HepG2 (cell line): ENCODE data around the gene CCDC57. TPM values are rescaled to one million over a fixed set of nuclear protein-coding genes. Genes with fewer than 3 reads are reported as not detected.

Experiments used
- BORCS8-MEF2B ChIP-seq: sonication (generic); formaldehyde crosslinking; IDR thresholded peaks from 2 replicates; pipeline ENCODE4 v1.8.0; 2022; ENCODE audit warnings: mild to moderate bottlenecking, missing genetic modification reagents
- KDM1A ChIP-seq: IDR thresholded peaks from 2 replicates; pipeline ENCODE4 v1.6.1; 2016; ENCODE audit warnings: missing compliant biosample characterization
- TAF1 ChIP-seq: sonication (generic); formaldehyde crosslinking; IDR thresholded peaks from 2 replicates; pipeline ENCODE4 v1.4.0; 2020; ENCODE audit warnings: missing genetic modification reagents
- ZNF382 ChIP-seq: sonication (generic); formaldehyde crosslinking; IDR thresholded peaks from 2 replicates; pipeline ENCODE4 v1.5.0; 2020; ENCODE audit warnings: missing genetic modification reagents, mild to moderate bottlenecking, borderline replicate concordance
- ZNF672 ChIP-seq: sonication (generic); formaldehyde crosslinking; IDR thresholded peaks from 2 replicates; pipeline ENCODE4 v1.8.1; 2022; ENCODE audit warnings: missing genetic modification reagents
- ZNF749 ChIP-seq: sonication (generic); formaldehyde crosslinking; IDR thresholded peaks from 2 replicates; pipeline ENCODE4 v1.8.0; 2022; ENCODE audit warnings: mild to moderate bottlenecking, missing genetic modification reagents, moderate library complexity, borderline replicate concordance
- polyA plus RNA-seq, 8 experiments: library from polyadenylated mRNA; depleted of rRNA in 3 of 8; stranded (reverse) in 7 of 8; unstranded in 1 of 8; fragments of >200 nt; fragmentation: Illumina TruSeq in 4 of 8; extraction: Trizol in 4 of 8; gene quantifications; 2 replicates each; pipeline versions ENCODE4 v1.2.1 to v1.2.3, GENCODE V29; 2011 to 2016; ENCODE audit warnings: low read depth in 4 of 8, missing spikeins in 1 of 8, mixed read lengths in 1 of 8; ENCODE audit not compliant: insufficient read depth in 1 of 8
- total RNA-seq, 5 experiments: library from RNA; depleted of rRNA; stranded (reverse); fragments of >200 nt; fragmentation: Illumina TruSeq; extraction: Trizol; gene quantifications; 2 replicates each; pipeline ENCODE4 v1.2.3, GENCODE V29; 2016; ENCODE audit warnings: low read depth in 1 of 5
- TF ChIP-seq, protein P1 (sequence below): sonication (generic); formaldehyde crosslinking; IDR thresholded peaks from 2 replicates; pipeline ENCODE4 v1.5.0; 2020; ENCODE audit warnings: missing genetic modification reagents
- TF ChIP-seq, protein P2 (sequence below): IDR thresholded peaks from 2 replicates; pipeline ENCODE4 v1.6.1; 2012; ENCODE audit warnings: inconsistent platforms
- TF ChIP-seq, protein P3 (sequence below): sonication (generic); formaldehyde crosslinking; IDR thresholded peaks from 2 replicates; pipeline ENCODE4 v1.8.0; 2022; ENCODE audit warnings: mild to moderate bottlenecking, missing genetic modification reagents
- TF ChIP-seq, protein P4 (sequence below): sonication (generic); formaldehyde crosslinking; IDR thresholded peaks from 2 replicates; pipeline ENCODE4 v1.8.1; 2022; ENCODE audit warnings: low read depth, mild to moderate bottlenecking, missing genetic modification reagents
- TF ChIP-seq, protein P5 (sequence below): sonication (generic); formaldehyde crosslinking; IDR thresholded peaks from 2 replicates; pipeline ENCODE4 v1.4.0; 2020; ENCODE audit warnings: missing genetic modification reagents
- TF ChIP-seq, protein P6 (sequence below): sonication (generic); formaldehyde crosslinking; IDR thresholded peaks from 2 replicates; pipeline ENCODE4 v1.4.0; 2020; ENCODE audit warnings: missing genetic modification reagents
- TF ChIP-seq, protein P7 (sequence below): IDR thresholded peaks from 2 replicates; pipeline ENCODE4 v1.6.1; 2016; ENCODE audit warnings: low read depth, missing genetic modification reagents, missing compliant biosample characterization

CCDC57 gene
- total and polyA plus RNA-seq, 2 of the 13 experiments (the other 11 are each of a cell fraction or from before 2014, with no cell fraction given), result 59.3 to 59.9 TPM

DNA sequence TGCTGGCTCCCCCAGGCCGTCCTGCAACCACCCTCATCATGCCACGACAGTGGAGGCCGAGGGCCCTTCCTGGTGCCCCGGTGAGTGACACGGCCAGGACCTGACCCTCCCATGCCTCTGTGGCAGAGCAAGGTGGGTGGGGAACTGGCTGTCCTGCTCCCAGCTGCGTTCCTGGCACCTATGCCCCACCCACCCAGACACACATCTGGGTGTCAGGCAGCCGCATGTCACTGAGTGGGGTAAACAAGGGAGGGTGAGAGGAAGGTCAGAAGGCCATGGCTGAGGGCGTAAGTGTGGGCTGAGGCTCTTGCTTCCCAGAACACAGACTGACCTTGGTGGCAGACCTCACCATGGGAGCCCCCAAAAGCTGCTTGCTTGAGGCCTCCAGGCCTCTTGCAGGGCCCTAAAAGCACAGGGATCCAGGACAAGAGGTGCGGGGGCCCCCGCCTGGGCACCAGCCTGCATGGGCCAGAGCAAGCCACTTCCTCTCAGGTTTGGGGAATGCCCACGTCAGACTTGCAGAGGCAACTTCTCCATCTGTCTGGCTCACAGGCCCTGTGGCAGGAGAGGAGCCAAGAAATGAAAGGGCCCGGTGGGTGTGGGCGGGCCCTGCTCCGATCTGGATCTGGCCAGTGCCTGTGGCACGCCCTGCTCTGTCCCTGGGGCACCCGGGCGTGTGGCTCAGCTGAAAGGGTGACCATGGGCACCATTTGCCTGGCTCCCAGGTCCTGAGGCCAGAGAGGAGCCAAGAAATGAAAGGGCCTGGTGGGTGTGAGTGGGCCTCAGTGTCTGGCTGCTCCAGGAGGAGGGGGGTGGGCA is 3.9 kb upstream of the CCDC57 start (continued):
- TF ChIP-seq, protein P1, sequence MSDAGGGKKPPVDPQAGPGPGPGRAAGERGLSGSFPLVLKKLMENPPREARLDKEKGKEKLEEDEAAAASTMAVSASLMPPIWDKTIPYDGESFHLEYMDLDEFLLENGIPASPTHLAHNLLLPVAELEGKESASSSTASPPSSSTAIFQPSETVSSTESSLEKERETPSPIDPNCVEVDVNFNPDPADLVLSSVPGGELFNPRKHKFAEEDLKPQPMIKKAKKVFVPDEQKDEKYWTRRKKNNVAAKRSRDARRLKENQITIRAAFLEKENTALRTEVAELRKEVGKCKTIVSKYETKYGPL, result no peak
- TF ChIP-seq, protein P2, sequence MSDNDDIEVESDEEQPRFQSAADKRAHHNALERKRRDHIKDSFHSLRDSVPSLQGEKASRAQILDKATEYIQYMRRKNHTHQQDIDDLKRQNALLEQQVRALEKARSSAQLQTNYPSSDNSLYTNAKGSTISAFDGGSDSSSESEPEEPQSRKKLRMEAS, result peak; percentile 82
- TF ChIP-seq ZNF672 (CRISPR knock-in tag) (no peak), KDM1A (0 out of 2 replicates have a peak, but pooled peaks have one; percentile 54), TAF1 (CRISPR knock-in tag) (0 out of 2 replicates have a peak, but pooled peaks have one; percentile 10), BORCS8-MEF2B (CRISPR knock-in tag) (no peak), ZNF749 (CRISPR knock-in tag) (no peak; the same call in 1 of the 2 replicates), ZNF382 (no peak)
- TF ChIP-seq, protein P3, sequence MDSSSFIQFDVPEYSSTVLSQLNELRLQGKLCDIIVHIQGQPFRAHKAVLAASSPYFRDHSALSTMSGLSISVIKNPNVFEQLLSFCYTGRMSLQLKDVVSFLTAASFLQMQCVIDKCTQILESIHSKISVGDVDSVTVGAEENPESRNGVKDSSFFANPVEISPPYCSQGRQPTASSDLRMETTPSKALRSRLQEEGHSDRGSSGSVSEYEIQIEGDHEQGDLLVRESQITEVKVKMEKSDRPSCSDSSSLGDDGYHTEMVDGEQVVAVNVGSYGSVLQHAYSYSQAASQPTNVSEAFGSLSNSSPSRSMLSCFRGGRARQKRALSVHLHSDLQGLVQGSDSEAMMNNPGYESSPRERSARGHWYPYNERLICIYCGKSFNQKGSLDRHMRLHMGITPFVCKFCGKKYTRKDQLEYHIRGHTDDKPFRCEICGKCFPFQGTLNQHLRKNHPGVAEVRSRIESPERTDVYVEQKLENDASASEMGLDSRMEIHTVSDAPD (CRISPR knock-in tag), result peak; percentile 29; the same call in 1 of the 2 replicates
- TF ChIP-seq, protein P4, sequence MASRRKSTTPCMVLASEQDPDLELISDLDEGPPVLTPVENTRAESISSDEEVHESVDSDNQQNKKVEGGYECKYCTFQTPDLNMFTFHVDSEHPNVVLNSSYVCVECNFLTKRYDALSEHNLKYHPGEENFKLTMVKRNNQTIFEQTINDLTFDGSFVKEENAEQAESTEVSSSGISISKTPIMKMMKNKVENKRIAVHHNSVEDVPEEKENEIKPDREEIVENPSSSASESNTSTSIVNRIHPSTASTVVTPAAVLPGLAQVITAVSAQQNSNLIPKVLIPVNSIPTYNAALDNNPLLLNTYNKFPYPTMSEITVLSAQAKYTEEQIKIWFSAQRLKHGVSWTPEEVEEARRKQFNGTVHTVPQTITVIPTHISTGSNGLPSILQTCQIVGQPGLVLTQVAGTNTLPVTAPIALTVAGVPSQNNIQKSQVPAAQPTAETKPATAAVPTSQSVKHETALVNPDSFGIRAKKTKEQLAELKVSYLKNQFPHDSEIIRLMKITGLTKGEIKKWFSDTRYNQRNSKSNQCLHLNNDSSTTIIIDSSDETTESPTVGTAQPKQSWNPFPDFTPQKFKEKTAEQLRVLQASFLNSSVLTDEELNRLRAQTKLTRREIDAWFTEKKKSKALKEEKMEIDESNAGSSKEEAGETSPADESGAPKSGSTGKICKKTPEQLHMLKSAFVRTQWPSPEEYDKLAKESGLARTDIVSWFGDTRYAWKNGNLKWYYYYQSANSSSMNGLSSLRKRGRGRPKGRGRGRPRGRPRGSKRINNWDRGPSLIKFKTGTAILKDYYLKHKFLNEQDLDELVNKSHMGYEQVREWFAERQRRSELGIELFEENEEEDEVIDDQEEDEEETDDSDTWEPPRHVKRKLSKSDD (CRISPR knock-in tag), result no peak
- TF ChIP-seq, protein P5, sequence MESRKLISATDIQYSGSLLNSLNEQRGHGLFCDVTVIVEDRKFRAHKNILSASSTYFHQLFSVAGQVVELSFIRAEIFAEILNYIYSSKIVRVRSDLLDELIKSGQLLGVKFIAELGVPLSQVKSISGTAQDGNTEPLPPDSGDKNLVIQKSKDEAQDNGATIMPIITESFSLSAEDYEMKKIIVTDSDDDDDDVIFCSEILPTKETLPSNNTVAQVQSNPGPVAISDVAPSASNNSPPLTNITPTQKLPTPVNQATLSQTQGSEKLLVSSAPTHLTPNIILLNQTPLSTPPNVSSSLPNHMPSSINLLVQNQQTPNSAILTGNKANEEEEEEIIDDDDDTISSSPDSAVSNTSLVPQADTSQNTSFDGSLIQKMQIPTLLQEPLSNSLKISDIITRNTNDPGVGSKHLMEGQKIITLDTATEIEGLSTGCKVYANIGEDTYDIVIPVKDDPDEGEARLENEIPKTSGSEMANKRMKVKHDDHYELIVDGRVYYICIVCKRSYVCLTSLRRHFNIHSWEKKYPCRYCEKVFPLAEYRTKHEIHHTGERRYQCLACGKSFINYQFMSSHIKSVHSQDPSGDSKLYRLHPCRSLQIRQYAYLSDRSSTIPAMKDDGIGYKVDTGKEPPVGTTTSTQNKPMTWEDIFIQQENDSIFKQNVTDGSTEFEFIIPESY (CRISPR knock-in tag), result no peak
- TF ChIP-seq, protein P6, sequence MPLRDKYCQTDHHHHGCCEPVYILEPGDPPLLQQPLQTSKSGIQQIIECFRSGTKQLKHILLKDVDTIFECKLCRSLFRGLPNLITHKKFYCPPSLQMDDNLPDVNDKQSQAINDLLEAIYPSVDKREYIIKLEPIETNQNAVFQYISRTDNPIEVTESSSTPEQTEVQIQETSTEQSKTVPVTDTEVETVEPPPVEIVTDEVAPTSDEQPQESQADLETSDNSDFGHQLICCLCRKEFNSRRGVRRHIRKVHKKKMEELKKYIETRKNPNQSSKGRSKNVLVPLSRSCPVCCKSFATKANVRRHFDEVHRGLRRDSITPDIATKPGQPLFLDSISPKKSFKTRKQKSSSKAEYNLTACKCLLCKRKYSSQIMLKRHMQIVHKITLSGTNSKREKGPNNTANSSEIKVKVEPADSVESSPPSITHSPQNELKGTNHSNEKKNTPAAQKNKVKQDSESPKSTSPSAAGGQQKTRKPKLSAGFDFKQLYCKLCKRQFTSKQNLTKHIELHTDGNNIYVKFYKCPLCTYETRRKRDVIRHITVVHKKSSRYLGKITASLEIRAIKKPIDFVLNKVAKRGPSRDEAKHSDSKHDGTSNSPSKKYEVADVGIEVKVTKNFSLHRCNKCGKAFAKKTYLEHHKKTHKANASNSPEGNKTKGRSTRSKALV (CRISPR knock-in tag), result no peak
- TF ChIP-seq, protein P7, sequence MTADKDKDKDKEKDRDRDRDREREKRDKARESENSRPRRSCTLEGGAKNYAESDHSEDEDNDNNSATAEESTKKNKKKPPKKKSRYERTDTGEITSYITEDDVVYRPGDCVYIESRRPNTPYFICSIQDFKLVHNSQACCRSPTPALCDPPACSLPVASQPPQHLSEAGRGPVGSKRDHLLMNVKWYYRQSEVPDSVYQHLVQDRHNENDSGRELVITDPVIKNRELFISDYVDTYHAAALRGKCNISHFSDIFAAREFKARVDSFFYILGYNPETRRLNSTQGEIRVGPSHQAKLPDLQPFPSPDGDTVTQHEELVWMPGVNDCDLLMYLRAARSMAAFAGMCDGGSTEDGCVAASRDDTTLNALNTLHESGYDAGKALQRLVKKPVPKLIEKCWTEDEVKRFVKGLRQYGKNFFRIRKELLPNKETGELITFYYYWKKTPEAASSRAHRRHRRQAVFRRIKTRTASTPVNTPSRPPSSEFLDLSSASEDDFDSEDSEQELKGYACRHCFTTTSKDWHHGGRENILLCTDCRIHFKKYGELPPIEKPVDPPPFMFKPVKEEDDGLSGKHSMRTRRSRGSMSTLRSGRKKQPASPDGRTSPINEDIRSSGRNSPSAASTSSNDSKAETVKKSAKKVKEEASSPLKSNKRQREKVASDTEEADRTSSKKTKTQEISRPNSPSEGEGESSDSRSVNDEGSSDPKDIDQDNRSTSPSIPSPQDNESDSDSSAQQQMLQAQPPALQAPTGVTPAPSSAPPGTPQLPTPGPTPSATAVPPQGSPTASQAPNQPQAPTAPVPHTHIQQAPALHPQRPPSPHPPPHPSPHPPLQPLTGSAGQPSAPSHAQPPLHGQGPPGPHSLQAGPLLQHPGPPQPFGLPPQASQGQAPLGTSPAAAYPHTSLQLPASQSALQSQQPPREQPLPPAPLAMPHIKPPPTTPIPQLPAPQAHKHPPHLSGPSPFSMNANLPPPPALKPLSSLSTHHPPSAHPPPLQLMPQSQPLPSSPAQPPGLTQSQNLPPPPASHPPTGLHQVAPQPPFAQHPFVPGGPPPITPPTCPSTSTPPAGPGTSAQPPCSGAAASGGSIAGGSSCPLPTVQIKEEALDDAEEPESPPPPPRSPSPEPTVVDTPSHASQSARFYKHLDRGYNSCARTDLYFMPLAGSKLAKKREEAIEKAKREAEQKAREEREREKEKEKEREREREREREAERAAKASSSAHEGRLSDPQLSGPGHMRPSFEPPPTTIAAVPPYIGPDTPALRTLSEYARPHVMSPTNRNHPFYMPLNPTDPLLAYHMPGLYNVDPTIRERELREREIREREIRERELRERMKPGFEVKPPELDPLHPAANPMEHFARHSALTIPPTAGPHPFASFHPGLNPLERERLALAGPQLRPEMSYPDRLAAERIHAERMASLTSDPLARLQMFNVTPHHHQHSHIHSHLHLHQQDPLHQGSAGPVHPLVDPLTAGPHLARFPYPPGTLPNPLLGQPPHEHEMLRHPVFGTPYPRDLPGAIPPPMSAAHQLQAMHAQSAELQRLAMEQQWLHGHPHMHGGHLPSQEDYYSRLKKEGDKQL (CRISPR knock-in tag), result no peak
